ENCODE data around the gene CPEB3.

- TF ChIP-seq, protein P1, sequence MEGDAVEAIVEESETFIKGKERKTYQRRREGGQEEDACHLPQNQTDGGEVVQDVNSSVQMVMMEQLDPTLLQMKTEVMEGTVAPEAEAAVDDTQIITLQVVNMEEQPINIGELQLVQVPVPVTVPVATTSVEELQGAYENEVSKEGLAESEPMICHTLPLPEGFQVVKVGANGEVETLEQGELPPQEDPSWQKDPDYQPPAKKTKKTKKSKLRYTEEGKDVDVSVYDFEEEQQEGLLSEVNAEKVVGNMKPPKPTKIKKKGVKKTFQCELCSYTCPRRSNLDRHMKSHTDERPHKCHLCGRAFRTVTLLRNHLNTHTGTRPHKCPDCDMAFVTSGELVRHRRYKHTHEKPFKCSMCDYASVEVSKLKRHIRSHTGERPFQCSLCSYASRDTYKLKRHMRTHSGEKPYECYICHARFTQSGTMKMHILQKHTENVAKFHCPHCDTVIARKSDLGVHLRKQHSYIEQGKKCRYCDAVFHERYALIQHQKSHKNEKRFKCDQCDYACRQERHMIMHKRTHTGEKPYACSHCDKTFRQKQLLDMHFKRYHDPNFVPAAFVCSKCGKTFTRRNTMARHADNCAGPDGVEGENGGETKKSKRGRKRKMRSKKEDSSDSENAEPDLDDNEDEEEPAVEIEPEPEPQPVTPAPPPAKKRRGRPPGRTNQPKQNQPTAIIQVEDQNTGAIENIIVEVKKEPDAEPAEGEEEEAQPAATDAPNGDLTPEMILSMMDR (IDR thresholded peaks at IDR 0.05): no peak
- TF ChIP-seq, protein P2, sequence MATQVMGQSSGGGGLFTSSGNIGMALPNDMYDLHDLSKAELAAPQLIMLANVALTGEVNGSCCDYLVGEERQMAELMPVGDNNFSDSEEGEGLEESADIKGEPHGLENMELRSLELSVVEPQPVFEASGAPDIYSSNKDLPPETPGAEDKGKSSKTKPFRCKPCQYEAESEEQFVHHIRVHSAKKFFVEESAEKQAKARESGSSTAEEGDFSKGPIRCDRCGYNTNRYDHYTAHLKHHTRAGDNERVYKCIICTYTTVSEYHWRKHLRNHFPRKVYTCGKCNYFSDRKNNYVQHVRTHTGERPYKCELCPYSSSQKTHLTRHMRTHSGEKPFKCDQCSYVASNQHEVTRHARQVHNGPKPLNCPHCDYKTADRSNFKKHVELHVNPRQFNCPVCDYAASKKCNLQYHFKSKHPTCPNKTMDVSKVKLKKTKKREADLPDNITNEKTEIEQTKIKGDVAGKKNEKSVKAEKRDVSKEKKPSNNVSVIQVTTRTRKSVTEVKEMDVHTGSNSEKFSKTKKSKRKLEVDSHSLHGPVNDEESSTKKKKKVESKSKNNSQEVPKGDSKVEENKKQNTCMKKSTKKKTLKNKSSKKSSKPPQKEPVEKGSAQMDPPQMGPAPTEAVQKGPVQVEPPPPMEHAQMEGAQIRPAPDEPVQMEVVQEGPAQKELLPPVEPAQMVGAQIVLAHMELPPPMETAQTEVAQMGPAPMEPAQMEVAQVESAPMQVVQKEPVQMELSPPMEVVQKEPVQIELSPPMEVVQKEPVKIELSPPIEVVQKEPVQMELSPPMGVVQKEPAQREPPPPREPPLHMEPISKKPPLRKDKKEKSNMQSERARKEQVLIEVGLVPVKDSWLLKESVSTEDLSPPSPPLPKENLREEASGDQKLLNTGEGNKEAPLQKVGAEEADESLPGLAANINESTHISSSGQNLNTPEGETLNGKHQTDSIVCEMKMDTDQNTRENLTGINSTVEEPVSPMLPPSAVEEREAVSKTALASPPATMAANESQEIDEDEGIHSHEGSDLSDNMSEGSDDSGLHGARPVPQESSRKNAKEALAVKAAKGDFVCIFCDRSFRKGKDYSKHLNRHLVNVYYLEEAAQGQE (IDR thresholded peaks at IDR 0.05; ENCODE audit: insufficient read depth in 1 of 2, low read depth in 2 of 2, low read length in 1 of 2): no peak
- TF ChIP-seq SIN3A (IDR thresholded peaks at IDR 0.05; ENCODE audit: borderline replicate concordance, insufficient read depth, low read depth, low read length): no peak
Observed at GRCh38 chr10:92150823-92151222, 140.1 kb downstream of the CPEB3 start.
